ENCODE measurements around the gene MBD5. TPM values are rescaled to one million over a fixed set of nuclear protein-coding genes. Genes with fewer than 3 reads are reported as not detected.

Gene MBD5
- polyA plus RNA-seq, 2 of the 4 experiments (the other 2 are of a cell fraction): 5.4 to 24.1 TPM

- Histone ChIP-seq H3K4me2 (no peak overlapping the region), H3K9me3 (no peaks in the 10 kb centered on the region), H3K27ac (no peak overlapping the region), H3K4me3 (no peak overlapping the region), H3K4me1 (no peaks in the 10 kb centered on the region; the same call in 2 of the 3 replicates)
- ATAC-seq: no peak
- ChIA-PET POLR2A (no interaction called here), CTCF (no interaction called here)
- no peak for FAIRE-seq
- no peak for DNase-seq (ENCODE audit: low read depth in 1 of 2, low spot score in 1 of 2)
- 91% methylated on average over 1 of the region's 1 CpG for WGBS (ENCODE audit: missing lambda C conversion rate)
- TF ChIP-seq ELK1 (IDR thresholded peaks at IDR 0.05; ENCODE audit: low read depth, low read length) (no peak), TP53 (CRISPR knock-in tag; IDR thresholded peaks at IDR 0.05) (no peak), CBX2 (IDR thresholded peaks at IDR 0.05; ENCODE audit: borderline replicate concordance, low read depth) (no peak), FOSL2 (IDR thresholded peaks at IDR 0.05) (no peak), FOSL2 (CRISPR knock-in tag; IDR thresholded peaks at IDR 0.05) (no peak), RFX5 (IDR thresholded peaks at IDR 0.05) (no peak), JUN (IDR thresholded peaks at IDR 0.05) (no peak)
Observed at GRCh38 chr2:148058641-148059040, 37.8 kb downstream of the MBD5 start.

GRCh38 chr2:148063633-148064032 is 42.7 kb downstream of the MBD5 start:
- WGBS (ENCODE audit: missing lambda C conversion rate): 79% methylated on average over 2 of the region's 2 CpGs
- no peak for ATAC-seq
- Histone ChIP-seq H3K27ac (no peak overlapping the region), H3K4me1 (no peaks in the 10 kb centered on the region; the same call in 2 of the 3 replicates), H3K4me2 (no peak overlapping the region), H3K9me3 (no peaks in the 10 kb centered on the region), H3K4me3 (no peak overlapping the region)
- FAIRE-seq: no peak
- ChIA-PET CTCF (no interaction called here), POLR2A (no interaction called here)
- TF ChIP-seq FOSL2 (IDR thresholded peaks at IDR 0.05) (no peak), FOSL2 (CRISPR knock-in tag; IDR thresholded peaks at IDR 0.05) (no peak)
- no peak for DNase-seq (ENCODE audit: low read depth in 1 of 2, low spot score in 1 of 2)

- DNase-seq (ENCODE audit: low read depth in 1 of 2, low spot score in 1 of 2) (no peak), ATAC-seq (no peak), FAIRE-seq (no peak)
- no peaks in the 10 kb centered on the region for H3K9me3 ChIP-seq
- POLR2A ChIA-PET: no interaction called here
- TF ChIP-seq ZFP36 (IDR thresholded peaks at IDR 0.05; ENCODE audit: borderline replicate concordance, partially characterized antibody) (no peak), SMC3 (IDR thresholded peaks at IDR 0.05) (no peak), ZC3H11A (IDR thresholded peaks at IDR 0.05) (no peak), USF2 (IDR thresholded peaks at IDR 0.05) (no peak), BHLHE40 (IDR thresholded peaks at IDR 0.05; ENCODE audit: low read depth, low read length) (no peak), REST (IDR thresholded peaks at IDR 0.05) (no peak), CHD4 (IDR thresholded peaks at IDR 0.05; ENCODE audit: borderline replicate concordance) (no peak), ESRRA (IDR thresholded peaks at IDR 0.05; ENCODE audit: borderline replicate concordance, low read length) (no peak), HOXB13 (CRISPR knock-in tag; IDR thresholded peaks at IDR 0.05; ENCODE audit: low read depth) (no peak), TP53 (CRISPR knock-in tag; IDR thresholded peaks at IDR 0.05) (no peak), POLR2A (IDR thresholded peaks at IDR 0.05; ENCODE audit: low read length) (no peak), HES2 (IDR thresholded peaks at IDR 0.05) (no peak), MAX (IDR thresholded peaks at IDR 0.05) (no peak), ZNF302 (CRISPR knock-in tag; IDR thresholded peaks at IDR 0.05) (no peak), ZSCAN20 (CRISPR knock-in tag; IDR thresholded peaks at IDR 0.05) (no peak), EP300 (IDR thresholded peaks at IDR 0.05) (no peak), NFE2L2 (conservative IDR thresholded peaks at IDR 0.05; ENCODE audit: low read length) (no peak), NPAS2 (CRISPR knock-in tag; IDR thresholded peaks at IDR 0.05; ENCODE audit: borderline replicate concordance) (no peak), POLR2AphosphoS2 (conservative IDR thresholded peaks at IDR 0.05; ENCODE audit: low read length) (no peak), KDM1A (IDR thresholded peaks at IDR 0.05; ENCODE audit: low read depth) (no peak)
- H3K4me3 ChIP-seq: no peak overlapping the region
- H3K4me2 ChIP-seq: no peak overlapping the region
- H3K4me1 ChIP-seq: no peaks in the 10 kb centered on the region; the same call in 2 of the 3 replicates
- CTCF ChIA-PET: interaction anchor here (0.6 to 1.4 kb wide), 2 partner anchors 34 to 443 kb away, joined by 3 read pairs; no protein-coding TSS in a partner anchor
- 95% methylated on average over 6 of the region's 6 CpGs for WGBS (ENCODE audit: missing lambda C conversion rate)
- no peak overlapping the region for H3K27ac ChIP-seq
Observed at GRCh38 chr2:148065936-148066335, 45.0 kb downstream of the MBD5 start.

All from A549 (cell line).